Caco-2 (cell line): ENCODE results near the gene RPL38. TPM values are rescaled to one million over a fixed set of nuclear protein-coding genes. Genes with fewer than 3 reads are reported as not detected.

Experiments
- BruUV-seq: library from RNA; stranded (reverse); fragments of 400-500 nt; replicated peaks from 2 replicates; lab custom pipeline; 2021; lab: Mats Ljungman, UMichigan
- CTCF ChIA-PET: fragments of 300-600 bp; sonication (Branson Sonifier 250); formaldehyde crosslinking; loops from one replicate; lab custom pipeline; 2022; ENCODE audit warnings: antibody characterized with exemption; lab: Charles Lee
- POLR2A ChIA-PET: fragments of 300-600 bp; sonication (Branson Sonifier 250); formaldehyde crosslinking; loops from one replicate; lab custom pipeline; 2022; ENCODE audit warnings: antibody characterized with exemption; lab: Charles Lee
- DNase-seq, 2 experiments: peaks; one replicate each; pipeline versions ENCODE4 v3.0.0 to v3.0.0-alpha.2; 2020 to 2022
- H3K27me3 ChIP-seq: replicated peaks from 2 replicates; pipeline ENCODE4 v1.6.0; 2011; ENCODE audit warnings: low read length; ENCODE audit not compliant: control insufficient read depth, insufficient read depth
- H3K36me3 ChIP-seq: 2 replicates; pipeline ENCODE4 v1.5.1; 2011; ENCODE audit warnings: low read length; ENCODE audit not compliant: control insufficient read depth, insufficient read depth
- H3K4me1 ChIP-seq: fragments of 250-450 bp; sonication (Bioruptor Pico); 2 replicates; pipeline ENCODE4 v1.5.1; 2020; ENCODE audit warnings: mild to moderate bottlenecking
- H3K4me3 ChIP-seq: 2 replicates; pipeline ENCODE4 v1.5.1; 2011; ENCODE audit warnings: low read depth, mild to moderate bottlenecking, control low read depth, low read length
- H3K9me3 ChIP-seq: fragments of 250-450 bp; sonication (Bioruptor Pico); 2 replicates; pipeline ENCODE4 v1.5.1; 2020; ENCODE audit warnings: mild to moderate bottlenecking, moderate library complexity
- H3K27ac Mint-ChIP-seq: one replicate; pipeline ENCODE4 v1.8.0; 2022; ENCODE audit warnings: mixed read lengths; ENCODE audit not compliant: unreplicated experiment
- H3K27me3 Mint-ChIP-seq: one replicate; pipeline ENCODE4 v1.8.0; 2022; ENCODE audit warnings: mixed read lengths; ENCODE audit not compliant: insufficient read depth, unreplicated experiment
- H3K36me3 Mint-ChIP-seq: one replicate; pipeline ENCODE4 v1.8.0; 2022; ENCODE audit warnings: mild to moderate bottlenecking, mixed read lengths; ENCODE audit not compliant: insufficient read depth, unreplicated experiment
- H3K4me1 Mint-ChIP-seq: one replicate; pipeline ENCODE4 v1.8.0; 2022; ENCODE audit warnings: low read depth, mixed read lengths; ENCODE audit not compliant: unreplicated experiment
- H3K4me3 Mint-ChIP-seq: one replicate; pipeline ENCODE4 v1.8.0; 2022; ENCODE audit warnings: mild to moderate bottlenecking, moderate library complexity, mixed read lengths; ENCODE audit not compliant: unreplicated experiment
- H3K9me3 Mint-ChIP-seq: one replicate; pipeline ENCODE4 v1.8.0; 2022; ENCODE audit warnings: mixed read lengths; ENCODE audit not compliant: unreplicated experiment
- intact Hi-C: fragments of 100-400 bp; cut with micrococcal nuclease; formaldehyde crosslinking; loops from one replicate; pipeline ENCODE4 v1.10.0; 2022; ENCODE audit not compliant: unreplicated experiment
- total RNA-seq: library from RNA; stranded (reverse); gene quantifications from 2 replicates; pipeline ENCODE4 v1.2.3, GENCODE V29; 2022
- TF ChIP-seq, protein P1 (sequence below), 2 experiments: fragments of 200-600 bp in 1 of 2; IDR thresholded peaks; 1 replicate in 1 of 2; 2 replicates in 1 of 2; pipeline versions ENCODE4 v1.5.1 to v1.8.0; 2011 to 2022; ENCODE audit warnings: antibody characterized with exemption in 1 of 2, control low read depth in 1 of 2, inconsistent platforms in 1 of 2, low read depth in 1 of 2, low read length in 1 of 2, mild to moderate bottlenecking in 1 of 2, moderate library complexity in 1 of 2; ENCODE audit not compliant: insufficient read depth in 1 of 2, severe bottlenecking in 1 of 2, unreplicated experiment in 1 of 2

Gene RPL38
- total RNA-seq, 1 experiment from 2014 or later, result 1,319 TPM

DNA sequence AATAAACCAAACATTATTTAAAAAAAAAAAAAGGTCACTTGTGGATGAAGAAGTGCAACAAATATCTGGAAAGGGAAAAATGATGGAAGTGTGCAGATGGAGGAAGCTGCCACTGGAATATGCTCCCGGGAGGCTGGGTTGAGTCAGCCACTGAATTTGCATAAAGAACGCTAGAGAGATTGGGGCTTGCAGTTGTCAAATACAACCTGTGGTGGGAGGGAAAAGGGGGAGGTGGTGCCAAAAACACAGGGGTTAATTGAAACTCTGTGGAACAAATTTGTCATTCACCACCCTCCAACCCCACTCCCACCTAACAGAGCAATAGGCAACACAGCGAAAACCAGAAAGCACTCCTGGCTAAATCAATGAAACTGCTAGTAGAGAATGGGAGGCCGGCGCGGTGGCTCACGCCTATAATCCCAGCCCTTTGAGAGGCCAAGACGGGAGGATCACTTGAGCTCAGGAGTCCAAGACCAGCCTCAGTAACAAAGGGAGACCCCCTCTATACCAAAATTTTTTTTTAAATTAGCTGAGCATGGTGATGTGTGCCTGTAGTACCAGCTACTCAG lies 37.6 kb upstream of the RPL38 start:
- Mint-ChIP-seq H3K9me3 (no peaks in the 10 kb centered on the region), H3K4me1 (no peaks in the 10 kb centered on the region), H3K27ac (no peak overlapping the region), H3K4me3 (no peak overlapping the region), H3K27me3 (peaks cover 17% of the 10 kb centered on the region), H3K36me3 (no peaks in the 10 kb centered on the region)
- BruUV-seq, result no TSS peak
- H3K4me3 ChIP-seq, result no peak overlapping the region
- no peaks in the 10 kb centered on the region for H3K36me3 ChIP-seq
- intact Hi-C loops, result no loop called here
- H3K9me3 ChIP-seq, result no peaks in the 10 kb centered on the region
- no peaks in the 10 kb centered on the region for H3K27me3 ChIP-seq
- TF ChIP-seq, protein P1, sequence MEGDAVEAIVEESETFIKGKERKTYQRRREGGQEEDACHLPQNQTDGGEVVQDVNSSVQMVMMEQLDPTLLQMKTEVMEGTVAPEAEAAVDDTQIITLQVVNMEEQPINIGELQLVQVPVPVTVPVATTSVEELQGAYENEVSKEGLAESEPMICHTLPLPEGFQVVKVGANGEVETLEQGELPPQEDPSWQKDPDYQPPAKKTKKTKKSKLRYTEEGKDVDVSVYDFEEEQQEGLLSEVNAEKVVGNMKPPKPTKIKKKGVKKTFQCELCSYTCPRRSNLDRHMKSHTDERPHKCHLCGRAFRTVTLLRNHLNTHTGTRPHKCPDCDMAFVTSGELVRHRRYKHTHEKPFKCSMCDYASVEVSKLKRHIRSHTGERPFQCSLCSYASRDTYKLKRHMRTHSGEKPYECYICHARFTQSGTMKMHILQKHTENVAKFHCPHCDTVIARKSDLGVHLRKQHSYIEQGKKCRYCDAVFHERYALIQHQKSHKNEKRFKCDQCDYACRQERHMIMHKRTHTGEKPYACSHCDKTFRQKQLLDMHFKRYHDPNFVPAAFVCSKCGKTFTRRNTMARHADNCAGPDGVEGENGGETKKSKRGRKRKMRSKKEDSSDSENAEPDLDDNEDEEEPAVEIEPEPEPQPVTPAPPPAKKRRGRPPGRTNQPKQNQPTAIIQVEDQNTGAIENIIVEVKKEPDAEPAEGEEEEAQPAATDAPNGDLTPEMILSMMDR (IDR thresholded peaks at IDR 0.05; ENCODE audit: insufficient read depth in 1 of 2, low read depth in 1 of 2, low read length in 1 of 2, severe bottlenecking in 1 of 2, unreplicated experiment in 1 of 2), result no peak
- POLR2A ChIA-PET, result no interaction called here
- CTCF ChIA-PET, result no interaction called here
- DNase-seq, result no peak
- no peaks in the 10 kb centered on the region for H3K4me1 ChIP-seq

DNA sequence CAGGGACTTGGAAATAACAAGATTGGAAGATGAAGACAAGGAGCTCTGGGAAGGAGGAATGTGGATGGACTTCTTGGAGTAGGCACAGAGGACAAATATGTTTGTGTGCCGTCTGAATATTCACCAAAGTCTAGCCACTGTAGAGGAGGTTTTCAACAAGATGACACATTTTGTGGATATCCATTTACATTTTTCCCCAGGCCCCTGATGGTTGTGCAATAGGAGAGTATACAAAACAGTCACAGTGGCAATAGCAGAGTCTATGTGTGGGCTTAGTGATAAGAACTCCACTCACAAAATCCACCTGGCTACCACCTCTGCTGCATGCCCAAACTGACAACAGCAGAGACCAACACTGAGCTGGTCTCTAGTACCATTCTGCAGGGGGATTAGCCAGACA lies 32.6 kb upstream of the RPL38 start:
- H3K36me3 ChIP-seq, result no peaks in the 10 kb centered on the region
- no peaks in the 10 kb centered on the region; the same call in none of the 2 replicates for H3K27me3 ChIP-seq
- intact Hi-C loops, result loop anchor here (10.0 kb wide), 1 partner anchor 456 kb away; no protein-coding TSS in a partner anchor
- H3K4me1 Mint-ChIP-seq, result no peaks in the 10 kb centered on the region
- no peak overlapping the region for H3K27ac Mint-ChIP-seq
- ChIA-PET POLR2A (no interaction called here), CTCF (no interaction called here)
- no peak overlapping the region for H3K4me3 Mint-ChIP-seq
- TF ChIP-seq, protein P1 (IDR thresholded peaks at IDR 0.05; ENCODE audit: insufficient read depth in 1 of 2, low read depth in 1 of 2, low read length in 1 of 2, severe bottlenecking in 1 of 2, unreplicated experiment in 1 of 2), result no peak
- no peak for DNase-seq
- peaks cover 29% of the 10 kb centered on the region for H3K27me3 Mint-ChIP-seq
- H3K36me3 Mint-ChIP-seq, result no peaks in the 10 kb centered on the region
- no peaks in the 10 kb centered on the region for H3K9me3 ChIP-seq
- BruUV-seq, result no TSS peak
- no peaks in the 10 kb centered on the region for H3K4me1 ChIP-seq
- no peaks in the 10 kb centered on the region for H3K9me3 Mint-ChIP-seq
- H3K4me3 ChIP-seq, result no peak overlapping the region

DNA sequence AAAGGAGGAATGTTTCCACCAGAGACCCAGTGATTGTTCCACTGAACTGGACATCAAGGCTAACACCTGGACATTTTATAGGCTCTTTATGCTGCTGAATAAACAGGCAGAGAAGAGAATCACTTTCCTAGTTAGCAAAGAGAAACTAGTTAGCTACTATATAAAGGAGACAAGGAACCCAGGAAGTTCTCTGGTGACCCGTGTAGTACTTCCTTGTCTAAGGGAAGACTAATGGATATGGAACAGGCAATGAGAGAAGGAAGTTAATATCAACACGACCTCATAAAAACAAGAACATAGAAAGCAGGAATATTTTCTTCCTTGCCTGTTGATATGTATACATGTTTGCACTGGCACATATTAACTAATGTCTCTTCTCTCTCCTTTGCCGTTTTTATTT lies 30.8 kb upstream of the RPL38 start:
- Mint-ChIP-seq H3K4me1 (no peaks in the 10 kb centered on the region), H3K27me3 (peaks cover 33% of the 10 kb centered on the region), H3K36me3 (peaks cover 4% of the 10 kb centered on the region), H3K9me3 (no peaks in the 10 kb centered on the region), H3K4me3 (no peak overlapping the region), H3K27ac (no peak overlapping the region)
- Histone ChIP-seq H3K4me3 (no peak overlapping the region), H3K27me3 (no peaks in the 10 kb centered on the region; the same call in none of the 2 replicates), H3K36me3 (no peaks in the 10 kb centered on the region), H3K9me3 (no peaks in the 10 kb centered on the region), H3K4me1 (no peaks in the 10 kb centered on the region)
- intact Hi-C loops, result loop anchor here (10.0 kb wide), 1 partner anchor 458 kb away; no protein-coding TSS in a partner anchor
- CTCF ChIA-PET, result interaction anchor here (0.7 kb wide), 1 partner anchor 80 kb away, joined by 7 read pairs; no protein-coding TSS in a partner anchor
- no TSS peak for BruUV-seq
- DNase-seq, result no peak
- TF ChIP-seq, protein P1 (IDR thresholded peaks at IDR 0.05; ENCODE audit: insufficient read depth in 1 of 2, low read depth in 1 of 2, low read length in 1 of 2, severe bottlenecking in 1 of 2, unreplicated experiment in 1 of 2), result no peak
- POLR2A ChIA-PET, result no interaction called here
